ENCODE results near the gene SOBP. TPM values are rescaled to one million over a fixed set of nuclear protein-coding genes. Genes with fewer than 3 reads are reported as not detected.

The SOBP gene
- total and polyA plus RNA-seq, 2 donors (not counting 3 experiments of a cell fraction or from before 2014, with no cell fraction given) = 0.35 to 6.6 TPM

- BruUV-seq (replicated peaks) = no TSS peak
- Histone ChIP-seq H3K27ac (ENCODE audit: insufficient read depth, low read depth, low read length) (no peak overlapping the region), H3K4me3 (replicated peaks in 1 of 3; ENCODE audit: insufficient read depth in 1 of 3, low read depth in 1 of 3, low read length in 3 of 3) (no peak overlapping the region), H3K9me3 (replicated peaks; ENCODE audit: control insufficient read depth, insufficient read depth, low read length) (no peaks in the 10 kb centered on the region), H3K27me3 (ENCODE audit: control insufficient read depth in 2 of 2, insufficient read depth in 2 of 2, low read length in 2 of 2) (no peaks in the 10 kb centered on the region), H3K9ac (replicated peaks; ENCODE audit: extremely low read depth, insufficient read depth, low read length) (no peak overlapping the region), H3K4me1 (ENCODE audit: control insufficient read depth, extremely low read depth, insufficient read depth, low read length) (no peaks in the 10 kb centered on the region), H4K20me1 (replicated peaks; ENCODE audit: control insufficient read depth, extremely low read depth, insufficient read depth, low read length) (no peaks in the 10 kb centered on the region), H2AFZ (ENCODE audit: low read depth, low read length) (no peak overlapping the region), H3K36me3 (ENCODE audit: control insufficient read depth in 2 of 2, extremely low read depth in 1 of 2, insufficient read depth in 2 of 2, low read length in 2 of 2) (no peaks in the 10 kb centered on the region), H3K4me2 (ENCODE audit: insufficient read depth, low read length) (no peak overlapping the region), H3K79me2 (ENCODE audit: control insufficient read depth, insufficient read depth, low read length) (no peaks in the 10 kb centered on the region), H3K9me1 (replicated peaks; ENCODE audit: control insufficient read depth, extremely low read depth, insufficient read depth, low read length) (no peaks in the 10 kb centered on the region)
- DNase-seq (ENCODE audit: low read depth, low spot score) (no peak), FAIRE-seq (no peak)
- CTCF ChIA-PET = interaction anchor here (1.4 kb wide), 1 partner anchor 47 kb away, joined by 3 read pairs; no protein-coding TSS in a partner anchor
- intact Hi-C loops (cut with micrococcal nuclease) (no loop called here), dilution Hi-C loops (cut with MboI; ENCODE audit: extremely low pct_ligation_motif_present, low sequenced_read_pairs) (no loop called here)
- POLR2A ChIA-PET = no interaction called here
- TF ChIP-seq MYC (IDR thresholded peaks at IDR 0.05; ENCODE audit: low read depth, low read length) (no peak), FOS (IDR thresholded peaks at IDR 0.05; ENCODE audit: borderline replicate concordance, insufficient read depth, low read length) (no peak), GATA2 (IDR thresholded peaks at IDR 0.05; ENCODE audit: insufficient read depth, insufficient read length, low read depth, low read length) (no peak)
Measured at GRCh38 chr6:107538856-107539387, 49.0 kb downstream of the SOBP start.

GRCh38 chr6:107539409-107539808 lies 49.5 kb downstream of the SOBP start:
- CTCF ChIA-PET = interaction anchor here (1.4 kb wide), 1 partner anchor 47 kb away, joined by 3 read pairs; no protein-coding TSS in a partner anchor
- no peak for DNase-seq (ENCODE audit: low read depth, low spot score)

More at GRCh38 chr6:107539409-107539808, 49.5 kb downstream of the SOBP start:
- FAIRE-seq = no peak
- Histone ChIP-seq H3K4me3 (replicated peaks in 1 of 3; ENCODE audit: insufficient read depth in 1 of 3, low read depth in 1 of 3, low read length in 3 of 3) (no peak overlapping the region), H3K9ac (replicated peaks; ENCODE audit: extremely low read depth, insufficient read depth, low read length) (no peak overlapping the region), H3K27me3 (ENCODE audit: control insufficient read depth in 2 of 2, insufficient read depth in 2 of 2, low read length in 2 of 2) (no peaks in the 10 kb centered on the region), H3K4me2 (ENCODE audit: insufficient read depth, low read length) (no peak overlapping the region), H2AFZ (ENCODE audit: low read depth, low read length) (no peak overlapping the region), H3K4me1 (ENCODE audit: control insufficient read depth, extremely low read depth, insufficient read depth, low read length) (no peaks in the 10 kb centered on the region), H3K79me2 (ENCODE audit: control insufficient read depth, insufficient read depth, low read length) (no peaks in the 10 kb centered on the region), H3K36me3 (ENCODE audit: control insufficient read depth in 2 of 2, extremely low read depth in 1 of 2, insufficient read depth in 2 of 2, low read length in 2 of 2) (no peaks in the 10 kb centered on the region), H3K27ac (ENCODE audit: insufficient read depth, low read depth, low read length) (no peak overlapping the region), H4K20me1 (replicated peaks; ENCODE audit: control insufficient read depth, extremely low read depth, insufficient read depth, low read length) (no peaks in the 10 kb centered on the region), H3K9me1 (replicated peaks; ENCODE audit: control insufficient read depth, extremely low read depth, insufficient read depth, low read length) (no peaks in the 10 kb centered on the region), H3K9me3 (replicated peaks; ENCODE audit: control insufficient read depth, insufficient read depth, low read length) (no peaks in the 10 kb centered on the region)
- BruUV-seq (replicated peaks) = no TSS peak
- TF ChIP-seq FOS (IDR thresholded peaks at IDR 0.05; ENCODE audit: borderline replicate concordance, insufficient read depth, low read length) (no peak), POLR2AphosphoS5 (IDR thresholded peaks at IDR 0.05; ENCODE audit: insufficient read depth, low read depth, low read length) (no peak)
- TF ChIP-seq, protein P1, sequence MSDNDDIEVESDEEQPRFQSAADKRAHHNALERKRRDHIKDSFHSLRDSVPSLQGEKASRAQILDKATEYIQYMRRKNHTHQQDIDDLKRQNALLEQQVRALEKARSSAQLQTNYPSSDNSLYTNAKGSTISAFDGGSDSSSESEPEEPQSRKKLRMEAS (IDR thresholded peaks at IDR 0.05; ENCODE audit: insufficient read depth, insufficient read length) = no peak
- dilution Hi-C loops (cut with MboI; ENCODE audit: extremely low pct_ligation_motif_present, low sequenced_read_pairs) (no loop called here), intact Hi-C loops (cut with micrococcal nuclease) (no loop called here)
- POLR2A ChIA-PET = no interaction called here
